ENCODE measurements around the gene ATP5ME. TPM values are rescaled to one million over a fixed set of nuclear protein-coding genes. Genes with fewer than 3 reads are reported as not detected.

Gene ATP5ME
- total and polyA plus RNA-seq, 4 donors, result 31.4 to 621 (median 169) TPM

DNA sequence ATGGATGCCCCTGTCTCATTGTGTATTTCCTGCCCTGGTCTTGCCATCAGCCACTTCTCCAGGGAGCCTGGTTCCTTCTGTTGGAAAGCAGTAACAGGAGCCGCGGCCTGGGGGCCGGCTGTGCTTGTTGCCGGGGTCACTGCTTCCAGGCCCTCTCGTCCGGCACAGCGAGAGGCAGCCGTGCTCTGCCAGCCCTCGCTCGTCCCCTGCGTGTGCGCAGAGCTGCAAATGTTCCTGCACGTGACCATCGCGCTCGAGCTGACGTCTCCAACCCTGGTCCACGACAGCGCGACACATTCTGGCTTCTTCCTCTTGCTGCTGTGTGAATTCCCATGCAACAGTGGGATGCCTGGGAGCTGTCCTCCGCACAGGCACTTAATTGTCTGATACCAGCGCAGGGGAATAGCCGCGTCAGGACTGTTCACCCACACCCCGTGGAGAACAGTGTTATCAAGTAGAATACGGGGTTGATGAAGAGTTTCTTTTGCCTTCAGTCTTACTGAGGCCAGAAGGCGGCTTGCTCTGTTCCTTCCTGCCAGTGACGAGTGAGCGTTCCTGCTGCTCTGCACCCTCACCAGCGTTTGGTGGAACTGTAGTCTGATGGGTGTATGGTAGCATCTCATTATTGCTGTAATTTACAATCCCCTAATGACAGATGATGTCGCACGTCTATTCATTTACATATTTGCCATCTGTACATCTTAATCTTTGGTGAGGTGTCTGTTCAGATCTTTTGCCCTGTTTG is 36.4 kb downstream of the ATP5ME start:
- Histone ChIP-seq H3K27ac (ENCODE audit: low read depth in 1 of 2, low read length in 2 of 2) (no peak overlapping the region), H3K4me1 (ENCODE audit: control insufficient read depth in 4 of 4, insufficient read depth in 4 of 4, low read length in 3 of 4) (no peaks in the 10 kb centered on the region), H3K36me3 (ENCODE audit: control insufficient read depth in 4 of 4, insufficient read depth in 3 of 4, low read depth in 1 of 4, low read length in 3 of 4) (no peaks in the 10 kb centered on the region), H3K9ac (ENCODE audit: low read depth in 1 of 2, low read length in 2 of 2) (no peak overlapping the region), H3K27me3 (ENCODE audit: control insufficient read depth in 4 of 4, insufficient read depth in 4 of 4, low read length in 3 of 4) (peaks cover 0 to 4% (median 0%) of the 10 kb centered on the region in 4 donors), H3K9me3 (ENCODE audit: control insufficient read depth in 4 of 4, low read length in 3 of 4) (peaks cover 0 to 6% (median under 1%) of the 10 kb centered on the region in 4 donors), H3K4me3 (ENCODE audit: low read depth in 1 of 3, low read length in 3 of 3) (no peak overlapping the region)
- no peak for DNase-seq (ENCODE audit: low spot score)
- 73% methylated on average over 32 of the region's 32 CpGs for WGBS
- TF ChIP-seq JUND (IDR thresholded peaks at IDR 0.05), result no peak
- TF ChIP-seq YY1 (IDR thresholded peaks at IDR 0.05), result no peak
- no peak for TF ChIP-seq HNF4A (conservative IDR thresholded peaks at IDR 0.05)
- TF ChIP-seq RXRA (IDR thresholded peaks at IDR 0.05), result no peak
- no peak for TF ChIP-seq SP1 (IDR thresholded peaks at IDR 0.05)
- TF ChIP-seq TAF1 (conservative IDR thresholded peaks at IDR 0.05), result no peak
- no peak for TF ChIP-seq RAD21 (IDR thresholded peaks at IDR 0.05)
- TF ChIP-seq CTCF (IDR thresholded peaks at IDR 0.05; ENCODE audit: low read depth, low read length, missing input control), result no peak
- no peak for TF ChIP-seq FOXA1 (IDR thresholded peaks at IDR 0.05)
- TF ChIP-seq ATF3 (IDR thresholded peaks at IDR 0.05), result no peak
- TF ChIP-seq FOXA2 (IDR thresholded peaks at IDR 0.05), result no peak
- no peak for TF ChIP-seq GABPA (IDR thresholded peaks at IDR 0.05 in 1 of 2, conservative IDR thresholded peaks at IDR 0.05 in 1 of 2)
- TF ChIP-seq, protein P1, sequence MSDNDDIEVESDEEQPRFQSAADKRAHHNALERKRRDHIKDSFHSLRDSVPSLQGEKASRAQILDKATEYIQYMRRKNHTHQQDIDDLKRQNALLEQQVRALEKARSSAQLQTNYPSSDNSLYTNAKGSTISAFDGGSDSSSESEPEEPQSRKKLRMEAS (IDR thresholded peaks at IDR 0.05), result no peak
- TF ChIP-seq EGR1 (IDR thresholded peaks at IDR 0.05; ENCODE audit: low read depth in 2 of 2), result no peak
- TF ChIP-seq NR2F2 (IDR thresholded peaks at IDR 0.05), result no peak
- TF ChIP-seq, protein P2, sequence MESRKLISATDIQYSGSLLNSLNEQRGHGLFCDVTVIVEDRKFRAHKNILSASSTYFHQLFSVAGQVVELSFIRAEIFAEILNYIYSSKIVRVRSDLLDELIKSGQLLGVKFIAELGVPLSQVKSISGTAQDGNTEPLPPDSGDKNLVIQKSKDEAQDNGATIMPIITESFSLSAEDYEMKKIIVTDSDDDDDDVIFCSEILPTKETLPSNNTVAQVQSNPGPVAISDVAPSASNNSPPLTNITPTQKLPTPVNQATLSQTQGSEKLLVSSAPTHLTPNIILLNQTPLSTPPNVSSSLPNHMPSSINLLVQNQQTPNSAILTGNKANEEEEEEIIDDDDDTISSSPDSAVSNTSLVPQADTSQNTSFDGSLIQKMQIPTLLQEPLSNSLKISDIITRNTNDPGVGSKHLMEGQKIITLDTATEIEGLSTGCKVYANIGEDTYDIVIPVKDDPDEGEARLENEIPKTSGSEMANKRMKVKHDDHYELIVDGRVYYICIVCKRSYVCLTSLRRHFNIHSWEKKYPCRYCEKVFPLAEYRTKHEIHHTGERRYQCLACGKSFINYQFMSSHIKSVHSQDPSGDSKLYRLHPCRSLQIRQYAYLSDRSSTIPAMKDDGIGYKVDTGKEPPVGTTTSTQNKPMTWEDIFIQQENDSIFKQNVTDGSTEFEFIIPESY (IDR thresholded peaks at IDR 0.05), result no peak

GRCh38 chr4:636628-637159 is 37.4 kb downstream of the ATP5ME start:
- Histone ChIP-seq H3K36me3 (ENCODE audit: control insufficient read depth in 4 of 4, insufficient read depth in 3 of 4, low read depth in 1 of 4, low read length in 3 of 4) (no peaks in the 10 kb centered on the region), H3K4me1 (ENCODE audit: control insufficient read depth in 4 of 4, insufficient read depth in 4 of 4, low read length in 3 of 4) (no peaks in the 10 kb centered on the region), H3K27ac (ENCODE audit: low read depth in 1 of 2, low read length in 2 of 2) (no peak overlapping the region), H3K9me3 (ENCODE audit: control insufficient read depth in 4 of 4, low read length in 3 of 4) (peaks cover 0 to 5% (median under 1%) of the 10 kb centered on the region in 4 donors), H3K9ac (ENCODE audit: low read depth in 1 of 2, low read length in 2 of 2) (no peak overlapping the region), H3K27me3 (ENCODE audit: control insufficient read depth in 4 of 4, insufficient read depth in 4 of 4, low read length in 3 of 4) (peaks cover 0 to 4% (median 0%) of the 10 kb centered on the region in 4 donors), H3K4me3 (ENCODE audit: low read depth in 1 of 3, low read length in 3 of 3) (no peak overlapping the region)
- DNase-seq (ENCODE audit: low spot score), result no peak
- TF ChIP-seq, protein P2 (IDR thresholded peaks at IDR 0.05), result no peak
- TF ChIP-seq HNF4A (conservative IDR thresholded peaks at IDR 0.05) (no peak), FOXA1 (IDR thresholded peaks at IDR 0.05) (no peak), ATF3 (IDR thresholded peaks at IDR 0.05) (no peak), NR2F2 (IDR thresholded peaks at IDR 0.05) (no peak), SP1 (IDR thresholded peaks at IDR 0.05) (no peak), CTCF (IDR thresholded peaks at IDR 0.05; ENCODE audit: low read depth, low read length, missing input control) (no peak), EGR1 (IDR thresholded peaks at IDR 0.05; ENCODE audit: low read depth in 2 of 2) (no peak), JUND (IDR thresholded peaks at IDR 0.05) (no peak), YY1 (IDR thresholded peaks at IDR 0.05) (no peak), GABPA (IDR thresholded peaks at IDR 0.05 in 1 of 2, conservative IDR thresholded peaks at IDR 0.05 in 1 of 2) (no peak)
- WGBS, result 77% methylated on average over 13 of the region's 13 CpGs

Measured in liver (tissue), 9 donors.